ENCODE results near the gene SLC17A7. TPM values are rescaled to one million over a fixed set of nuclear protein-coding genes. Genes with fewer than 3 reads are reported as not detected.
"Not testable (repeated sequence)": the region's sequence is repeated elsewhere in the genome, so short reads cannot be mapped to it uniquely, and the experiment has no call there.

SLC17A7 gene
- total RNA-seq, 2 donors from 2014 or later: 0.59 to 0.67 TPM

DNA sequence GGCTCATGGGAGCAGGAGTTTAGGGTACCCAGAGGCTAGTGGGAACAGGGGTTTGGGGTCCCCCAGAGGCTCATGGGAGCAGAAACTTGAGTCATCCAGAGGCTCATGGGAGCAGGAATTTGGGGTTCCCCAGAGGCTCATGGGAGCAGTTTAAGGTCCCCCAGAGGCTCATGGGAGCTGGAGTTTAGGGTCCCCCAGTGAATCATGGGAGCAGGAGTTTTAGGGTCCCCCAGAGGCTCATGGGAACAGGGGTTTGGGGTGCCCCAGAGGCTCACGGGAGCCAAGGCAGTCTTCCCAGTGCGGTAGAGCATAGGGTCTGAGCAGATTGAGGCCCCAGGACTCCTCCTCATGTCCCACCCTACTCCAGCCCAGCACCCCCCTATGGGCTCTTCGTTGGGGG is 24.0 kb upstream of the SLC17A7 start:
- peaks cover 0 to 20% of the 10 kb centered on the region in 2 donors for H3K4me1 ChIP-seq
- H3K36me3 ChIP-seq: peaks cover 6% of the 10 kb centered on the region
- H3K27me3 ChIP-seq: no peaks in the 10 kb centered on the region
- H3K27ac ChIP-seq: no peak overlapping the region
- H3K9me3 ChIP-seq: no peaks in the 10 kb centered on the region
- TF ChIP-seq, protein P1, sequence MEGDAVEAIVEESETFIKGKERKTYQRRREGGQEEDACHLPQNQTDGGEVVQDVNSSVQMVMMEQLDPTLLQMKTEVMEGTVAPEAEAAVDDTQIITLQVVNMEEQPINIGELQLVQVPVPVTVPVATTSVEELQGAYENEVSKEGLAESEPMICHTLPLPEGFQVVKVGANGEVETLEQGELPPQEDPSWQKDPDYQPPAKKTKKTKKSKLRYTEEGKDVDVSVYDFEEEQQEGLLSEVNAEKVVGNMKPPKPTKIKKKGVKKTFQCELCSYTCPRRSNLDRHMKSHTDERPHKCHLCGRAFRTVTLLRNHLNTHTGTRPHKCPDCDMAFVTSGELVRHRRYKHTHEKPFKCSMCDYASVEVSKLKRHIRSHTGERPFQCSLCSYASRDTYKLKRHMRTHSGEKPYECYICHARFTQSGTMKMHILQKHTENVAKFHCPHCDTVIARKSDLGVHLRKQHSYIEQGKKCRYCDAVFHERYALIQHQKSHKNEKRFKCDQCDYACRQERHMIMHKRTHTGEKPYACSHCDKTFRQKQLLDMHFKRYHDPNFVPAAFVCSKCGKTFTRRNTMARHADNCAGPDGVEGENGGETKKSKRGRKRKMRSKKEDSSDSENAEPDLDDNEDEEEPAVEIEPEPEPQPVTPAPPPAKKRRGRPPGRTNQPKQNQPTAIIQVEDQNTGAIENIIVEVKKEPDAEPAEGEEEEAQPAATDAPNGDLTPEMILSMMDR (IDR thresholded peaks at IDR 0.05): no peak
- DNase-seq (ENCODE audit: low spot score): no peak
- no peak overlapping the region for H3K4me3 ChIP-seq

DNA sequence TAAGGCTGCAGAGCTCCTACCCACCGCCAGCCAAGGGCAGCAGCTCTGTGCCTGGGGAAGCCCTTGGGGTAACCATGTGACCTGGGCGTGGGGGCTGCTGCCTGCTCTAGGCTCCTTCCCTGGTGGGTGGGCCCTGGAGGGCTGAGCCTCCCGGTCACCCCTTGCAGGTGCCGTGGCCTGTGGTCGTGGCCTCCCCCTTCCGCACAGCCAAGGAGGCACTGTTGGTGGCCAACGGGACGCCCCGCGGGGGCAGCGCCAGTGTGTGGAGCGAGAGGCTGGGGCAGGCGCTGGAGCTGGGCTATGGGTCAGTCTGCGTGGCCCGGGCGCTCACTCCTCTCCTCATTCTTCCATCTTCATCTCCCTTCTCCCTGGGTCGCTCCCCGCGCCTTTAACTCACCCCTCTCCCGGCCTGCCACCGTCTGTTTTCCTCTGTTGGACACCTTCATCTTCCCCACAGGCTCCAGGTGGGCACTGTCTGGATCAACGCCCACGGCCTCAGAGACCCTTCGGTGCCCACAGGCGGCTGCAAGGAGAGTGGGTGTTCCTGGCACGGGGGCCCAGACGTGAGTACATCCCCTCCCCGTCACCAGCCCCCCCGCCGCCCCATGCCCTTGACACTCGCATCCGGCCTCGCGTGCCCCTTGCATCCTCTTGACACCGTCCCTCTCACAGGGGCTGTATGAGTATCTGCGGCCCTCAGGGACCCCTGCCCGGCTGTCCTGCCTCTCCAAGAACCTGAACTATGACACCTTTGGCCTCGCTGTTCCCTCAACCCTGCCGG is 22.8 kb upstream of the SLC17A7 start:
- TF ChIP-seq, protein P1 (IDR thresholded peaks at IDR 0.05): no peak
- peaks cover 9% of the 10 kb centered on the region for H3K36me3 ChIP-seq
- no peaks in the 10 kb centered on the region for H3K27me3 ChIP-seq
- peaks cover 0 to 11% of the 10 kb centered on the region in 2 donors for H3K4me1 ChIP-seq
- DNase-seq (ENCODE audit: low spot score): no peak
- H3K9me3 ChIP-seq: no peaks in the 10 kb centered on the region
- no peak overlapping the region for H3K4me3 ChIP-seq
- no peak overlapping the region for H3K27ac ChIP-seq

DNA sequence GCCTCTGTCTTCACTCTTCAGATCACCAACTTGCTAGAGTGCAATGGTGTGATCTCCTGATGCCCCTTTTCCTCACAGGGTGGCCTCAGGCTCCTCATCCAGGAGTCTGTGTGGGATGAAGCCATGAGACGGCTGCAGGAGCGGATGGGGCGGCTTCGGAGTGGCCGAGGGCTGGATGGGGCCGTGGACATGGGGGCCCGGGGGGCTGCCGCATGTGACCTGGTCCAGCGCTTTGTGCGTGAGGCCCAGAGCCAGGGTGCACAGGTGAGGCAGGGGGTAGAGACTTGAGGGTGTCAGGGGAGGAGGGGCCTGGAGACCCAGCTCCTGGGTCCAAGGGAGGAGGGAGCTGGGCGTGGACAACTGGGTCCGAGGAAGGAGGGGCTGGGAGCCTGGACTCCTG is 21.2 kb upstream of the SLC17A7 start:
- TF ChIP-seq, protein P1 (IDR thresholded peaks at IDR 0.05): no peak
- no peak for DNase-seq (ENCODE audit: low spot score)
- H3K27me3 ChIP-seq: no peaks in the 10 kb centered on the region
- peaks cover 9% of the 10 kb centered on the region for H3K36me3 ChIP-seq
- H3K4me1 ChIP-seq: peaks cover 0 to 4% of the 10 kb centered on the region in 2 donors
- no peaks in the 10 kb centered on the region for H3K9me3 ChIP-seq
- H3K4me3 ChIP-seq: no peak overlapping the region
- no peak overlapping the region for H3K27ac ChIP-seq

DNA sequence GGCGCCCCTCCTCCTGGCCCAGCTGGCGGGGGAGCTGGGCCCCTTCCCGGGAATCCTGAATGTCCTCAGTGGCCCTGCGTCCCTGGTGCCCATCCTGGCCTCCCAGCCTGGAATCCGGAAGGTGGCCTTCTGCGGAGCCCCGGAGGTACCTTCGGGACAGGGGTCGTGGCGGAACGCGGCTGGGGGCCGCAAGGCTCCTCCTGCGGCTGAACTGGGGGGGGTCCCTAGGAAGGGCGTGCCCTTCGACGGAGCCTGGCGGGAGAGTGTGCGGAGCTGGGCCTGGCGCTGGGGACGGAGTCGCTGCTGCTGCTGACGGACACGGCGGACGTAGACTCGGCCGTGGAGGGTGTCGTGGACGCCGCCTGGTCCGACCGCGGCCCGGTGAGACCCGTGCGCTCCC is 20.3 kb upstream of the SLC17A7 start:
- Histone ChIP-seq H3K4me1 (peaks cover 0 to 4% of the 10 kb centered on the region in 2 donors), H3K9me3 (no peaks in the 10 kb centered on the region), H3K36me3 (peaks cover 9% of the 10 kb centered on the region), H3K27me3 (no peaks in the 10 kb centered on the region), H3K4me3 (no peak overlapping the region), H3K27ac (no peak overlapping the region)
- TF ChIP-seq, protein P1 (IDR thresholded peaks at IDR 0.05): no peak
- DNase-seq (ENCODE audit: low spot score): no peak

DNA sequence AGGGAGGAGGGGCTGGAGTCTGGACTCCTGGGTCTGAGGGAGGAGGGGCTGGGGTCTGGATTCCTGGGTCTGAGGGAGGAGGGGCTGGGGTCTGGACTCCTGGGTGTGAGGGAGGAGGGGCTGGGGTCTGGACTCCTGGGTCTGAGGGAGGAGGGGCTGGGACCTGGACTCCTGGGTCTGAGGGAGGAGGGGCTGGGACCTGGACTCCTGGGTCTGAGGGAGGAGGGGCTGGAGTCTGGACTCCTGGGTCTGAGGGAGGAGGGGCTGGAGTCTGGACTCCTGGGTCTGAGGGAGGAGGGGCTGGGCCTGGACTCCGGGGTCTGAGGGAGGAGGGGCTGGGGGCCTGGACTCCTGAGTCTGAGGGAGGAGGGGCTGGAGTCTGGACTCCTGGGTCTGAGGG is 19.8 kb upstream of the SLC17A7 start:
- not testable (repeated sequence) for H3K36me3 ChIP-seq; H3K4me1 ChIP-seq; H3K27me3 ChIP-seq; H3K27ac ChIP-seq; H3K9me3 ChIP-seq; DNase-seq (ENCODE audit: low spot score); H3K4me3 ChIP-seq

DNA sequence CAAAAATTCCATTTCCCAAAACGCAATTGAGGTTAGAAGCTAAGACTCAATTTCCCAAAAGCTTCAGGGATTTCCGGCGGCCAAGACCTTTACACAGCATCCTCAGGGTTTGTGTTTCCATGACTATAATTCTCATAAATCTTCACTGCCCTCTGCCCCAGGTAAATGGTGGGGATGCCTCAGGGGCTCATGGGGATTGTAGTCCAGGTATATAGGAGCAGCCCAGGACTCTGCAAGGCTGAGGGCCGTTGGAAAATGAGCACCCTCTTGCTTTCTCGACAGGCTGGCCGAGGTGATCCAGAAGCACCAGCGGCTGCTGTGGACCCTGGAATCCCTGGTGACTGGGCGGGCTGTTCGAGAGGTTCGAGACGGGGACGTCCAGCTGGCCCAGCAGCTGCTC is 18.1 kb upstream of the SLC17A7 start:
- Histone ChIP-seq H3K27me3 (no peaks in the 10 kb centered on the region), H3K27ac (no peak overlapping the region), H3K9me3 (no peaks in the 10 kb centered on the region), H3K4me3 (no peak overlapping the region), H3K4me1 (peaks cover 0 to 5% of the 10 kb centered on the region in 2 donors), H3K36me3 (peaks cover 6% of the 10 kb centered on the region)
- TF ChIP-seq, protein P1 (IDR thresholded peaks at IDR 0.05): no peak
- no peak for DNase-seq (ENCODE audit: low spot score)
